NCI-H526 (cell line): ENCODE measurements around the gene SHE.

Experiments used
- DNase-seq, 2 experiments: peaks; one replicate each; lab custom pipeline; 2025; lab: John Stamatoyannopoulos, UW

SHE gene

GRCh38 chr1:154445040-154445472 lies 57.2 kb downstream of the SHE start:
- DNase-seq, result no peak

- no peak for DNase-seq
Observed at GRCh38 chr1:154443274-154444013, 58.8 kb downstream of the SHE start.

- no peak for DNase-seq
Observed at GRCh38 chr1:154442006-154442740, 60.0 kb downstream of the SHE start.

GRCh38 chr1:154441241-154441888 lies 60.8 kb downstream of the SHE start:
- no peak for DNase-seq

- no peak for DNase-seq
Observed at GRCh38 chr1:154440036-154440804, 62.0 kb downstream of the SHE start.

- DNase-seq, result no peak
Observed at GRCh38 chr1:154436433-154436832, 65.8 kb downstream of the SHE start.

- DNase-seq, result no peak
Observed at GRCh38 chr1:154435599-154436200, 66.5 kb downstream of the SHE start.

GRCh38 chr1:154434346-154435085 lies 67.7 kb downstream of the SHE start:
- no peak for DNase-seq

- no peak for DNase-seq
Observed at GRCh38 chr1:154433161-154433764, 68.9 kb downstream of the SHE start.

- DNase-seq, result no peak
Observed at GRCh38 chr1:154431586-154432373, 70.4 kb downstream of the SHE start.

- DNase-seq, result peak; percentile 96 to 99
Observed at GRCh38 chr1:154430903-154431302, 71.3 kb downstream of the SHE start.

- no peak for DNase-seq
Observed at GRCh38 chr1:154429841-154430611, 72.2 kb downstream of the SHE start.
